MM.1S (cell line): Measurements from ENCODE around the gene PPIH.
"Not testable (repeated sequence)": the region's sequence is repeated elsewhere in the genome, so short reads cannot be mapped to it uniquely, and the experiment has no call there.

ENCODE experiments used
- DNase-seq: peaks from one replicate; pipeline ENCODE4 v3.0.0-alpha.2; 2015
- H2AFZ ChIP-seq: fragments of 300-600 bp; sonication (generic); 2 replicates; pipeline ENCODE4 v1.6.0; 2016; ENCODE audit warnings: antibody characterized with exemption, low read length
- H3F3A ChIP-seq: fragments of 300-600 bp; sonication (generic); 2 replicates; pipeline ENCODE4 v1.6.1; 2016; ENCODE audit warnings: mild to moderate bottlenecking, antibody characterized with exemption, low read length, moderate library complexity, mixed read lengths; ENCODE audit not compliant: insufficient read depth
- H3K27ac ChIP-seq: fragments of 300-600 bp; sonication (generic); 2 replicates; pipeline ENCODE4 v1.5.1; 2016; ENCODE audit warnings: mild to moderate bottlenecking, low read length
- H3K27me3 ChIP-seq: fragments of 300-600 bp; sonication (generic); replicated peaks from 2 replicates; pipeline ENCODE4 v1.6.0; 2016; ENCODE audit warnings: low read length; ENCODE audit not compliant: insufficient read depth
- H3K36me3 ChIP-seq: fragments of 300-600 bp; sonication (generic); replicated peaks from 2 replicates; pipeline ENCODE4 v1.6.1; 2016; ENCODE audit warnings: mild to moderate bottlenecking, low read length, mixed read lengths; ENCODE audit not compliant: insufficient read depth
- H3K4me1 ChIP-seq: fragments of 300-600 bp; sonication (generic); 2 replicates; pipeline ENCODE4 v1.6.1; 2016; ENCODE audit warnings: low read length, mixed read lengths
- H3K4me2 ChIP-seq: fragments of 300-600 bp; sonication (generic); 2 replicates; pipeline ENCODE4 v1.6.0; 2016; ENCODE audit warnings: low read depth, low read length
- H3K4me3 ChIP-seq: fragments of 300-600 bp; sonication (generic); 2 replicates; pipeline ENCODE4 v1.5.1; 2016; ENCODE audit warnings: low read length, mixed read lengths
- H3K79me2 ChIP-seq: fragments of 300-600 bp; sonication (generic); 2 replicates; pipeline ENCODE4 v1.6.1; 2016; ENCODE audit warnings: mixed run types, low read length, mixed read lengths
- H3K9ac ChIP-seq: fragments of 300-600 bp; sonication (generic); 2 replicates; pipeline ENCODE4 v1.6.1; 2016; ENCODE audit warnings: low read length, mixed read lengths
- H3K9me2 ChIP-seq: fragments of 300-600 bp; sonication (generic); replicated peaks from 2 replicates; pipeline ENCODE4 v1.6.1; 2016; ENCODE audit warnings: mild to moderate bottlenecking, low read length, mixed read lengths; ENCODE audit not compliant: insufficient read depth
- H3K9me3 ChIP-seq: fragments of 300-600 bp; sonication (generic); replicated peaks from 2 replicates; pipeline ENCODE4 v1.6.1; 2016; ENCODE audit warnings: mild to moderate bottlenecking, low read length, mixed read lengths; ENCODE audit not compliant: insufficient read depth
- H4K20me1 ChIP-seq: fragments of 300-600 bp; sonication (generic); 2 replicates; pipeline ENCODE4 v1.6.1; 2016; ENCODE audit warnings: mild to moderate bottlenecking, low read length, moderate library complexity, mixed read lengths; ENCODE audit not compliant: insufficient read depth
- CTCF ChIP-seq: fragments of 300-600 bp; sonication (generic); IDR thresholded peaks from 2 replicates; pipeline ENCODE4 v1.5.1; 2016; ENCODE audit warnings: antibody characterized with exemption, low read length, mixed read lengths
- EZH2 ChIP-seq: fragments of 300-600 bp; sonication (generic); optimal IDR thresholded peaks from 2 replicates; pipeline ENCODE3; 2017; ENCODE audit warnings: low read depth, mild to moderate bottlenecking, antibody characterized with exemption, low read length, mixed read lengths
- EZH2phosphoT487 ChIP-seq: fragments of 300-600 bp; sonication (generic); IDR thresholded peaks from 2 replicates; pipeline ENCODE4 v1.6.1; 2018; ENCODE audit warnings: antibody characterized with exemption, low read length

Gene PPIH

GRCh38 chr1:42620307-42620706 lies 37.9 kb upstream of the PPIH start:
- Histone ChIP-seq H3K4me1 (no peaks in the 10 kb centered on the region), H3K27me3 (no peaks in the 10 kb centered on the region), H3F3A (no peaks in the 10 kb centered on the region), H3K4me3 (no peak overlapping the region), H3K4me2 (no peak overlapping the region), H3K36me3 (no peaks in the 10 kb centered on the region), H3K9me3 (no peaks in the 10 kb centered on the region), H3K9me2 (no peaks in the 10 kb centered on the region), H3K79me2 (no peaks in the 10 kb centered on the region), H4K20me1 (no peaks in the 10 kb centered on the region), H2AFZ (no peak overlapping the region), H3K9ac (no peak overlapping the region), H3K27ac (no peak overlapping the region)
- TF ChIP-seq CTCF, result no peak
- no peak for TF ChIP-seq EZH2phosphoT487
- TF ChIP-seq EZH2, result no peak
- no peak for DNase-seq

- H2AFZ ChIP-seq, DNase-seq, H3F3A ChIP-seq, H4K20me1 ChIP-seq, H3K36me3 ChIP-seq, H3K4me3 ChIP-seq, H3K27ac ChIP-seq, H3K9ac ChIP-seq, H3K79me2 ChIP-seq, H3K4me2 ChIP-seq, H3K9me3 ChIP-seq, H3K27me3 ChIP-seq, H3K9me2 ChIP-seq, H3K4me1 ChIP-seq: not testable (repeated sequence)
Observed at GRCh38 chr1:42621180-42621579, 37.0 kb upstream of the PPIH start.

- H3K9me3 ChIP-seq, DNase-seq, H3K36me3 ChIP-seq, H3K9ac ChIP-seq, H3K4me1 ChIP-seq, H3F3A ChIP-seq, H2AFZ ChIP-seq, H3K4me3 ChIP-seq, H3K27ac ChIP-seq, H4K20me1 ChIP-seq, H3K9me2 ChIP-seq, H3K27me3 ChIP-seq, H3K4me2 ChIP-seq, H3K79me2 ChIP-seq: not testable (repeated sequence)
Observed at GRCh38 chr1:42627205-42627604, 31.0 kb upstream of the PPIH start.

GRCh38 chr1:42639116-42639515 lies 19.1 kb upstream of the PPIH start:
- no peaks in the 10 kb centered on the region for H3K79me2 ChIP-seq
- no peaks in the 10 kb centered on the region for H3K9me3 ChIP-seq
- no peak overlapping the region for H3K4me2 ChIP-seq
- H3K27me3 ChIP-seq, result no peaks in the 10 kb centered on the region
- no peak overlapping the region for H3K9ac ChIP-seq
- no peaks in the 10 kb centered on the region for H3K9me2 ChIP-seq
- H2AFZ ChIP-seq, result no peak overlapping the region
- DNase-seq, result no peak
- H4K20me1 ChIP-seq, result no peaks in the 10 kb centered on the region
- no peaks in the 10 kb centered on the region for H3F3A ChIP-seq
- no peak overlapping the region for H3K4me3 ChIP-seq
- no peaks in the 10 kb centered on the region for H3K4me1 ChIP-seq
- no peak for TF ChIP-seq EZH2
- no peak for TF ChIP-seq CTCF
- TF ChIP-seq EZH2phosphoT487, result no peak
- H3K27ac ChIP-seq, result no peak overlapping the region
- H3K36me3 ChIP-seq, result no peaks in the 10 kb centered on the region
